ENCODE data around the gene FAM117B.

FAM117B gene

DNA sequence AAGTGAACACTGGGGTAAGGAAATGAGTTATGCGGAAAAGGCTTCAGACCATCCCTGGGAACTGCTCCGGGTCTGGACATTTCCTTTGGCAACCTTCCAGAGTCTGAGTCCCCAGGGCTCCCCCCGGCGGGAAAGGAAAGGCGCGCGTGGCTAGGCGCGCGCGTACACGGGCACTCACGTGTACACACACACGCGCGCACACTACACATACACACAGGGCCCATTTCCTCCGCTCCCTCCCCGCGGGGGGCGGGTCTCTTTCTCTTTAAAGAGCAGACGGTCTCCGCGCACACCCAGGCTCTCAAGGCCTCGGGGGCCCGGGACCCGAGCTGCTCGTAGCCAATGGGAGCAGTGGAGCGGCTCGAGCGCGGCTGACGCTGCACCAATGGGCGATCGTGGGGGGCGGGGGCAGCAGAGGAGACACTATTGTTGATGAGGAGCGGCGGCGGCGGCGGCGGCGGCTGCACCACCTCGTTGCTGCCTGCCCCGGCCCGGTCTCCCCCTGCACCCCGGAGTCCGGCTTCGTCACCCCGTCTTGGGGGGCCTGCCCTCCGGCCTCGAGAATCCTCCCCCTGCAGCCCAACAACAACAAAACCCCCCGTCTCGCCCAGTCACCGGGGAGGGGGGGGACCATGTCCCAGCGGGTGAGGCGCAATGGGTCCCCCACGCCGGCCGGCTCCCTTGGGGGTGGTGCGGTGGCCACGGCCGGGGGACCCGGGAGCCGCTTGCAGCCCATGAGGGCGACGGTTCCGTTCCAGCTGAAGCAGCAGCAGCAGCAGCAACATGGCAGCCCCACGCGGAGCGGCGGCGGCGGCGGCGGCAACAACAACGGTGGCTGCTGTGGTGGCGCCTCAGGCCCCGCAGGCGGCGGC, at the start of gene FAM117B:
Gene FAM117B (plus strand): TSS at position 414 of the 872 bp plus-strand sequence. CDS start 219 bp downstream, at position 633.
- peak; percentile 94 for DNase-seq

- DNase-seq = peak; percentile 61
Measured at GRCh38 chr2:202588647-202589581, 45.9 kb upstream of the FAM117B start.

DNA sequence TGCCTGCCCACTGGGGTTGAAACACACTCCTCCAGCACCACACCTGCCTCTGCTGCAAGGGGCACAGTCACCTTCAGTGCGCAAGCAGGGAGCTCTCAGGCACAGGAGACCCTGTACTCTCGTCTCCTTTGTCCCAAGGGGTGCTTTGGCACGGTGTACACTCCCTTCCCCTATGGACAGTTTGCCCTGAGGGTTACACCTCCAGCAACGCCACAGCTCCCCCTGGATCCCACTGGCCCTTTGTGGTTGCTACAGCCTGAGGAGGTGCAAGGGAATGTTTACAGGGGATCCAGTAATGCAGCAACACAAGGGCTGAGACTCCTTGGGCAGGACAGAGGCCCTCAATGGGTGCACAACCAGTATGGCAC, 45.2 kb upstream of the FAM117B start:
- no peak for DNase-seq

- DNase-seq = no peak
Measured at GRCh38 chr2:202592566-202592965, 42.2 kb upstream of the FAM117B start.

DNA sequence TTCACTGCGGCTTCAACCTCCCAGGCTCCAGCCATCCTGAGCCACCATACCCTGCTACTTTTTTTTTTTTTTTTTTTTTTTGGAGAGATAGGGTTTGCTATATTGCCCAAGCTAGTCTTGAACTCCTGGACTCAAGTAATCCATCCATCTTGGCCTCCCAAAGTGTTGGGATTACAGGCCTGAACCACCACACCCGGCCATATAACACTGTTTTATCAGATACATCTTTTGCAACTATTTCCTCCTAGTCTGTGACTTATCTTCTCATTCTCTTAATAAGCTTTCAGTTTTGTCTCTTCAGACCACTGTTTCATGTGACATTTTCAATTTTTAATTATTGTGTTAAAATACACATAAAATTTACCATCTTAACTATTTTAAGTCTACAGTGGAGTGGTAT, 35.7 kb upstream of the FAM117B start:
- no peak for DNase-seq

- DNase-seq = no peak
Measured at GRCh38 chr2:202599911-202600310, 34.9 kb upstream of the FAM117B start.

- DNase-seq = no peak
Measured at GRCh38 chr2:202604699-202605098, 30.1 kb upstream of the FAM117B start.

- DNase-seq = no peak
Measured at GRCh38 chr2:202605174-202605573, 29.6 kb upstream of the FAM117B start.

- no peak for DNase-seq
Measured at GRCh38 chr2:202608142-202608852, 26.5 kb upstream of the FAM117B start.

GRCh38 chr2:202609381-202610145, 25.2 kb upstream of the FAM117B start:
- DNase-seq = no peak

DNA sequence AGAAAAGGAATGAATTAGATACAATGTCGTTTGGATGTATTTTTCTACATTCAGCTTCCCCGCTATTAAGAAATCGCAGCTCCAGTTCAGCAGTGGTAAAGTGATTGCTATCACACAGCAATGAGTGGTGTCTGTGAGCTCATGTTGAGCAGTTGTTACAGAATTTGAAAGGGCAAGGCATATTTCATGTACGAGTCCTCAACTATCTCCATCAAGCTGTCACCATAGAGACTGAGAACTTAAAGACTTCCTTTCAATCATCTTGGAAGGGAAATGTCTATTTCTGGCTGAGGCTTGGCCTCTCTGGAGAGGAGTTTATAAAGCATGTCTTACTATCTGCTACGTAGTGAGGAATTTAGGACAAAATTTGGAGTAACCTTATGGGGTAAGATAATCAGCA, 24.4 kb upstream of the FAM117B start:
- no peak for DNase-seq

GRCh38 chr2:202612145-202612544, 22.6 kb upstream of the FAM117B start:
- DNase-seq = no peak

- no peak for DNase-seq
Measured at GRCh38 chr2:202613479-202613878, 21.3 kb upstream of the FAM117B start.

DNA sequence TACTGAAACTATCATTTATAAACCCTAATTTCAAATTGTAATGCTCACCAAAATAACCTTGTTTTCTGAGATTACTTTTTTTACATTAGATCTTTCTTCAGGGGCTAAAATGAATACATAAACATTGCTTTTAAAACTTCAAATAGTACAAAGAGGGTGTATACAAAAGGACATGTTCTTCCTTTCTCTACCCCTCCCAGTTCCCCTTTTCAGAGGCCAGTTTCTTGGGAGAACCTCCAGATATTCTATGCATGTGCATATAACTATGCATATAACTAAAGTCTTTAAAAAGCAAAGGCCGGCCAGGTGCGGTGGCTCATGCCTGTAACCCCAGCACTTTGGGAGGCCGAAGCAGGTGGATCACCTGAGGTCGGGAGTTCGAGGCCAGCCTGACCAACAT, 10.6 kb upstream of the FAM117B start:
- DNase-seq = no peak

- no peak for DNase-seq
Measured at GRCh38 chr2:202627042-202627441, 7.7 kb upstream of the FAM117B start.

GRCh38 chr2:202628646-202629198, 6.0 kb upstream of the FAM117B start:
- DNase-seq = no peak

DNA sequence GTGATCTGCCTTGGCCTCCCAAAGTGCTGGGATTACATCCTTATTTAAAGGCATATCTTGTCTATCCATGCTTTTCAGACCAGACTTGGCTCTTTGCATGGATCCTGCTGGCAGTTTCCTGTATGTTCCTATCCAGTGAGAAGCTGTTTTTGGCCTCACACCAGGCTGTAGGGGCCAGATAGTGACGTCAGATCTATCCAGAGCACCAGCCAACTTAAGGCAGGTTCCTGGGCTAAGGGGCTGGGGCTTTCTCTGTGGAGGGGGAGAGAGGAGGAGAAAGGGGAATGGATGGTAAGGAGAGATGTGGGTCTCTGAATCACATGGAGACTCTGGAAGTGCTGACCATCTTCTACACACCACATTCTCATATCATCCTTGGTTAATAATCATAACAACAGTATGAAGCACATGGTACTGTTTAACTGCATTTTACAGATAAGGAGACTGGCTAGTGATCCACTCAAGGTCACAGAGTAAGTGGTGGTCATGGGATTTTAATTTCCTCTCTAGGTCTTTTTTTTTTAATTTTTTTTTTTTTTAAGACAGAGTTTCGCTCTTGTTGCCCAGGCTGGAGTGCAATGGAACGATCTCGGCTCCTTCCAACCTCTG, 2.0 kb upstream of the FAM117B start:
- DNase-seq = no peak

- no peak for DNase-seq
Measured at GRCh38 chr2:202633470-202633869, 1.3 kb upstream of the FAM117B start.

- peak; percentile 58 for DNase-seq
Measured at GRCh38 chr2:202635428-202636212, 851 bp downstream of the FAM117B start.

DNA sequence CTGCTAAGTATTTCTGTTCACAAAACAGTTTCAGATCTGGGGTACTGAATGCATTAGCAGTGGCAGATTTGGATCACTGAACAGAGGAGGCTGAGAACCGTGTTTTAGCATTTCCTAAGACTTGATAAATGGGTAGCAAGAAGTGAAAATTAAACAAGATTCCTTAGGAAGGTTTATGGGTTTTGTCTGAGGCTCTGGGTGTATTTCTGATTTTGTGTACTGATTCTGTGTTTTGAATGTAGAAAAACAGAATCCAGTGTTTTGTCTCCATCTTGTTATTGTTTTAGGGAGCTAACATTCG, 1.4 kb downstream of the FAM117B start:
- DNase-seq = peak; percentile 57

DNA sequence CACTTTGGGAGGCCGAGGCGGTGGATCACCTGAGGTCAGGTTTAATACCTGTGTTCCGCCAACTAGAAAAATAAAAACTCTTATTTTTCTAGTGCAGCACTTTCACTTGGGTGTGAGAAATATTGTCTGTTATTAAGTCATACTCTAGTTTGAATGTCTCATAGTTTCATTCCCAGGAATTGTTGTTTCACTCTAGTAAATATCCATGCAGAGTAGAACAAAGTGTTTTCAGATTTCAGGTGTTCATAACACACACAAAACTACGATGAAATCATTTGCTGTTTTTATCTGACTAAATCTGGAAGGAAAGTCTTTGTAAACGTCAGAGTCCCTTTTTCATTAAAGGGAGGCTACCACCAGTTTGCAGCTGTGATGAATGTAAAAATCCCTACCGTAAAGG, 4.0 kb downstream of the FAM117B start:
- DNase-seq = no peak
